ENCODE measurements around the gene DNAJC18.
A peak's percentile ranks its signal among the peaks of the same experiment; 100 is the strongest.
"Not testable (repeated sequence)": the region's sequence is repeated elsewhere in the genome, so short reads cannot be mapped to it uniquely, and the experiment has no call there.

The DNAJC18 gene

DNA sequence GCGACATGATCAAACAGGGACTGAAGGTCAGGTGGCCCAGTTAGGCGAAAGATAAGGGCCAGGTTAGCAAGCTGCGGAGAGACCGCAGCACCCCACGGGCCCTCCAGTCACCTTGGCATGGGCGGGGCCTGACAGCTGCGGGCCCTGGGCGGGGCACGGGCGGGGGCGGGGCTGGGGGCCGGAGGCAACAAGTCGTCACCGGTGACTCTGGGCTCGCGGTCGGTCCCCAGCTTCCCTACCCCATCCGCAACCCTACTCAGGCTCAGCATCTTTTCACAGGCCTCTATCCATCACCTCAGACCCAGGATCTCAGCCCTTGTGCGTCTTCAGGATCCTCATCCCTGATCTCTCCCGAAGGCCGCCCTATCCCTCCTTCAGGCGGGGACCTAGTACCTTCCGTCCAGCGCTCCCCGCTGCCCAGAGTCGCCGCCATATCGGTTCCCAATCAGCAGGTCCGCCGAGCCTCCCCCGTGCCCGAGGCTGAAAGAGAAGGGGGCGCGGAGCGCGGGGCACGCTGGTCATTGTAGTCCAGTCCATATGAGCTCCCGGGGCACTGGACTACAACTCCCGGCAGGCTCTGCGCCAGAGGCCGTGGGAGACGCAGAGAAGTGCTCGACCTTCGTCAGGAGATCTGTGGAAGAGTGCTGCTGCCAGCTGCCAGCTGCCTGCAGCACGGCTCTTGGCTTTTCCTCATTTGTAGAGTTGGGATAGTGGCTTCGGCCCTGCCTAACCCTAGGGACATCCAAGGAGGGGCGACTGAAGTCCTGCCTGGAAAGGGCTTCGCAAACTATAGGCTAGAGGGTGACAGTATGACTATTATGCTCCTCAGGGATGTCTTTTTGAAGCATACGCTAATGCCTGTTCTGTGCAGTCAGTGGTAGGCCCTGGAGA is at the start of gene DNAJC18:
DNAJC18 (minus strand) TSS at position 513 of the 891 bp plus-strand sequence; CDS start at position 433, 80 bp downstream.
- peak; percentile 60 to 81 for DNase-seq (ENCODE audit: low read depth in 2 of 2, low spot score in 1 of 2)

DNA sequence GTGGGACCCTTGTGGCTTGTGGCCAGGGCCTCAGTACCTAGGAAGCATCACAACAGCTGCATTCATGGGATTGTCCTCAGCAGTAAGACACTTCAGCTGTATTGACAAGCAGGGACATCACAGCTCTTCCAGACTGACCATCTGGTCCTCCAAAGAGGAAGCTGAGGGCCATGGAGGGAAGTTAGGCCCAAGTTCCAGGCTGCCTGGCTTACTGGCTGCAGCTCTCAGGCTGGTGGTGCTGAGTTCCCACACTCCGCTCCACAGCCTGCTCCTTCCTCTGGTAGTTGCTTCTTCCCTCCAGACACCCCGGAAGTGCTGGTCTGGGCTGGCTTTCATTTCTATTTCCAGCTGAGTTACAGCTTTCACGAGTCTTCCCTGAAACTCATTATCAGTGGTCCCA is 48.9 kb upstream of the DNAJC18 start:
- no peak for DNase-seq (ENCODE audit: low read depth in 2 of 2, low spot score in 1 of 2)

- no peak for DNase-seq (ENCODE audit: low read depth in 2 of 2, low spot score in 1 of 2)
Measured at GRCh38 chr5:139486201-139486600, 46.9 kb upstream of the DNAJC18 start.

GRCh38 chr5:139482890-139483208 is 43.5 kb upstream of the DNAJC18 start:
- not testable (repeated sequence) for DNase-seq (ENCODE audit: low read depth in 2 of 2, low spot score in 1 of 2)

DNA sequence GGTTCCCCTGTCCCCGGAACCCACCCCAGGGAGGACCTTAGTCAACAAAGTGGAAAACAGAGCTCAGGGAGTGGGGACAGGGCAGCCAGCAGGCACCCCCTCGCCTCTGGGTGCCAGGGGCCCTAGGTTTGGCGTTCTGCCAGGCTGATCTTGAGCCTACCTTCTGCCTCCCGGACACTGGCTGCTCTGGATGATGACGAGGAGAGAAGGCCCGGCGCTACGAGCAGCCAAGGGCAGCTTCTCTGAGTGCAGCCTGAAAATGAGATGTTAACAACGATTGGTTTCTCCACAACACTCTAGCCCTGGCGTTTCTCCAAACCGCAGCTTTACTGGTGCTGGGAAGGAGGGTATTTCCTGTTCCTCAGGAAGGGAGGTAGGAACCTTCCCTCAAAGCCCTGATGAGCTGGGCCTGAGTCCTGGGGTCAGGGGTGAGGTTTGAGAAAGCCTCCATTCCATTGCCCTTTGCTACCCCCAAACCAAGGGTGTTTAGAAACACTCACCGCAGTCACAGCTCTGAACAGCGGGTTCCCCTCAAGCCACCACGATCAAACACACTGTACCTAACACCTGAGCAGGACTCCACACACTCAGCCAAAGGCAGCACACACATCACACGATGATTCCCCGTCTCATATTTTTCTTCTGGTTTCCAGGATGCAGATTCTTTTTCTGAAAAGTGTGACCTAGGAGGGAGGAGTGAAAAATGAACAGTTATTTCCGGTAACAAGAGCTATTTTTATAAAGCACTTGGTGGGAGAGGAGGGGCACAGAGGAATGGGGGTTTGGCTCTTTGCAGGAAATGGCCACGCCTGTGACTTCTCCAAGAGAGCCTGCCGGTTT is 42.9 kb upstream of the DNAJC18 start, which contains the start of gene STING1:
STING1 (minus strand) TSS at position 709 of the 840 bp plus-strand sequence. CDS start 1,054 bp downstream, outside the sequence.
- DNase-seq (ENCODE audit: low read depth in 2 of 2, low spot score in 1 of 2), result peak in 1 of 2 donors; percentile 29

GRCh38 chr5:139481580-139482049 is 42.3 kb upstream of the DNAJC18 start:
- DNase-seq (ENCODE audit: low read depth in 2 of 2, low spot score in 1 of 2), result no peak

GRCh38 chr5:139481122-139481533 is 41.8 kb upstream of the DNAJC18 start:
- DNase-seq (ENCODE audit: low read depth in 2 of 2, low spot score in 1 of 2), result no peak

GRCh38 chr5:139479729-139480128 is 40.4 kb upstream of the DNAJC18 start:
- DNase-seq (ENCODE audit: low read depth in 2 of 2, low spot score in 1 of 2), result not testable (repeated sequence)

DNA sequence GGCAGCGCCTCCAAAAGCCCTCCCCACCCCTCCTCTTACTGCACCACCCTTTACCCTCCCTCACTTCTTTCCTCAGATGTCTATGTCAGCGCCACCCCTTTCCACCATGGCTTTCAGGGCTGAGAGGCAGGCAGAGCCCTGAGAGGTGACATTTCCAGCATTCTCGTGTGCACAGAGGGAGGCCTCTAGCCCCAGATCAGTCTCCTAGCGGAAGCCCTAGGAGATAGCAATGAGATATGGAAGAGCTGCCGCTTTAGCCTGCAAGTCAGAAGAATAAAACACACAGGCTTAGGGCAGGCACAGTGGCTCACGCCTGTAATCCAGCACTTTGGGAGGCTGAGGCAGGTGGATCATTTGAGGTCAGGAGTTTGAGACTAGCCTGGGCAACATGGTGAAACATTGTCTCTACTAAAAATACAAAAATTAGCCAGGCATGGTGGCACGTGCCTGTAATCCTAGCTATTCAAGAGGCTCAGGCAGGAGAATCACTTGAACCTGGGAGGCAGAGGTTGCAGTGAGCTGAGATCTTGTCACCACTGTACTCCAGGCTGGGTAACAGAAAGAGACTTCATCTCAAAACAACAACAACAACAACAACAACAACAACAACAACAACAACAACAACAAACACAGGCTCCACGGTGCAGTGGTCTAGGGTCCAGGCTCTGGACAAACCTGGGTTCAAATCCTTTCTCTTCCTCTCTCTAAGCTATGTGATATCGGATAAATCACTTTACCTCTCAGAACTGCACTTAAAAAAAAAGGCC is 39.5 kb upstream of the DNAJC18 start:
- DNase-seq (ENCODE audit: low read depth in 2 of 2, low spot score in 1 of 2), result not testable (repeated sequence)

DNA sequence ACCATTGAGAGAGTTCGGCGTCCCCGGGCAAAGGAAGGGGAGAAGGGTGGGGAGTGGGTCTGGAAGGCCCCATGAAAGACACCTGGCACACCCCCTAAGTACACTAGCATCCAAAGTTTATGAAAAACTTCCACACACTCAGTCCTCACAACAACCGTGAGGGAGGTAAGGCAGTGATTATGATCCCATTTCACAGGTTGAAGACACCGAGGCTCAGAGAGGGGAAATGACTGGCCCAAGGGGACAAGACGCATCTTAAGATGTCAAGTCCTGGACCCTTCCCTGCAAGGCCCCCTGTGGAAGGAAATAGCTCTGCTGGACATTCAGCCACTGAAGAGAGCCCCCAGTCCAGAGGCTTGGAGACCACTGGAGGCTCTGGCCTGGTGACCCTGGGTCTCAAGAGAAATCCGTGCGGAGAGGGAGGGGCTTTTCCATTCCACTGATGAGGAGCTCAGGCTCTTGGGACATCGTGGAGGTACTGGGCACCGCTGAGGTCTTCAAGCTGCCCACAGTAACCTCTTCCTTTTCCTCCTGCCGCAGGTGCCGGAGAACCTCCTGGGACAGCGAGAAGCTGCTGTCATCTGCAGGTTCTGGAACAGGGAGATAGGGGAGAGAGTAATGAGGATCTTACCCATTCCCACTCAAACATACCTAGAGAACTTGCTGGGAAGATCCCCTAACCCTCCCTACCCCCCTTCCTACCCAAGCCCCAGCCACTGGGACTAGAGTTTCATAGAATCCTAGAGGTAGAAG is 36.7 kb upstream of the DNAJC18 start:
- DNase-seq (ENCODE audit: low read depth in 2 of 2, low spot score in 1 of 2), result no peak

GRCh38 chr5:139474890-139475791 is 35.8 kb upstream of the DNAJC18 start:
- no peak for DNase-seq (ENCODE audit: low read depth in 2 of 2, low spot score in 1 of 2)

GRCh38 chr5:139473565-139473964 is 34.2 kb upstream of the DNAJC18 start:
- DNase-seq (ENCODE audit: low read depth in 2 of 2, low spot score in 1 of 2), result no peak

- no peak for DNase-seq (ENCODE audit: low read depth in 2 of 2, low spot score in 1 of 2)
Measured at GRCh38 chr5:139473105-139473504, 33.8 kb upstream of the DNAJC18 start.

DNA sequence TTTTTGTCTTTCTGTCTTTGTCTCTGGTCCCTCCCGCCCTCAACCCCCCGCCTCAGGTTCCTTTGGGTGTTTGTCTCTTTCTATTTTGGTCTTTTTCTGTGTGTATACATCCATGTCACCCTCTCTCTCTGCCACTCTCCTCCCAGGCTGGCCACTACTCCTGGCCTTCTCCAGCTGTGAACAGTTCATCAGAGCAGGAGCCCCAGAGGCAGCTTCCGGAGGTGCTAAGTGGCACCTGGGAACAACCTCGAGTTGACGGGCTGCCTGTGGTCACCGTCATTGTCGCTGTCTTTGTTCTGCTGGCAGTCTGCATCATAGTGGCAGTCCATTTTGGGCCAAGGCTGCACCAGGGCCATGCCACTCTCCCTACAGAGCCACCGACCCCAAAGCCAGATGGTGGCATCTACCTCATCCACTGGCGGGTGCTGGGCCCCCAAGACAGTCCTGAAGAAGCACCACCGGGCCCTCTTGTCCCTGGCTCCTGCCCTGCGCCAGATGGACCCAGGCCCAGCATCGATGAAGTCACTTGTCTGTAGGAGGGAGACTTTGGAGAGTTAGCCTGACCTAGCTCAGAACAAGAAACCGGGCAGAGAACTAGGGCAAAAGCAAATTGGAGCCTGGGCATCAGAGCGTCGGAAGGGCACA is 33.2 kb upstream of the DNAJC18 start:
- no peak for DNase-seq (ENCODE audit: low read depth in 2 of 2, low spot score in 1 of 2)

GRCh38 chr5:139470821-139471300 is 31.5 kb upstream of the DNAJC18 start, which contains the start of gene SMIM33:
TSS of gene SMIM33 (plus strand) at chr5:139471004. CDS start at chr5:139471122, 118 bp downstream.
- no peak for DNase-seq (ENCODE audit: low read depth in 2 of 2, low spot score in 1 of 2)

DNA sequence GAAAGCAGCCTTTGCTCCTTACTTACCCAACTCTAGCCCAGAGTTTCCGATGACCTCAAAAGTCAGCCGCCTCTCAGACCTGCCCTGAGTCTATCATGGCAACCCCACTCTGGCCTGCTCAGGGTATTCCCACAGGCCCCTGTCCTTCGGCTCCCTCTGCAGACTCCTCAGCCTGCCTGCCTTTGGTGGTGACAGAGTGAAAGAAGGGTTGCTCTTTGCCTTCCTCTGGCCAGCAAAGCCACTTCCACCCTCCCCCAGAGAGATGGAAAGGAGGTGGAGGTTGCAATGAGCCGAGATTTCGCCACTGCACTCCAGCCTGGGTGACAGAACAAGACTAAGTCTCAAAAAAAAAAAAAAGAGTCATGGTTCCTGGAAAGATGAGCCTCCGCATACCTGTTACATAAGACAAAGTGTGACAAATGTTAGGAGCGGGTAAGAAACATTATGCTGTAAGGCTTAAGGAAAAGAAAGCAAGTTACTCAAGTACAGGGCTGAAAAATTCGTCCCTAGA is 29.2 kb upstream of the DNAJC18 start:
- DNase-seq (ENCODE audit: low read depth in 2 of 2, low spot score in 1 of 2), result no peak

- no peak for DNase-seq (ENCODE audit: low read depth in 2 of 2, low spot score in 1 of 2)
Measured at GRCh38 chr5:139462586-139463276, 23.4 kb upstream of the DNAJC18 start, which contains the start of gene ECSCR. TSS of gene ECSCR (minus strand) at chr5:139462743. CDS start at chr5:139462670, 73 bp downstream.

DNA sequence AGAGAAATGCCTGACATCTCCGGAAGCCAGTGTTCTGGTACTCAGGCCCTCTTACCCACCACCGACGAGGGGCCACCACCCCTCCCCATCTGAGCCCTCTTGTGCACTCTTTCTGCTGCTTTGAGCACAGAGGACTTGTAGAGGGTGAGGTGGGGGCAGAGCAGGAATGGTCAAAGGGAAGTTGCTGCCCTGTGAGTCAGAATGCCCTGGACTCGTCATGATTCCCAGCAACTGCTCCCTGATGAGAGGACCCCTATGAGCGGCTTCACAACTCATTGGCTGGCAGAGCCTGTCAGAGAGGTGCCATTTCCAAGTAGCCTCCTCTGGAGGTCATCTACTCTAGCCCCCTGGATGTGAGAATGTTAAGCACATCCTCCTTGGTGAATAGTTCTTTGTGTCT is 22.4 kb upstream of the DNAJC18 start:
- no peak for DNase-seq (ENCODE audit: low read depth in 2 of 2, low spot score in 1 of 2)

All from stimulated activated CD8-positive, alpha-beta memory T cell treated with anti-CD3 and anti-CD28 coated beads, Interleukin-4, amount 100 ng/mL, for 1 hour (primary cell).